HTR-8/SVneo (cell line): Measurements from ENCODE around the gene GTF2A1L.
A peak's percentile ranks its signal among the peaks of the same experiment; 100 is the strongest.
"Not testable (repeated sequence)": the region's sequence is repeated elsewhere in the genome, so short reads cannot be mapped to it uniquely, and the experiment has no call there.

Experiments
- DNase-seq: peaks from one replicate; pipeline ENCODE4 v3.0.0; 2011; ENCODE audit warnings: low spot score, mixed read lengths; ENCODE audit not compliant: insufficient read length
- FAIRE-seq: peaks from 2 replicates; lab custom pipeline; 2011; peaks lifted over from hg19 to GRCh38; lab: Jason Lieb, UNC

Gene GTF2A1L

GRCh38 chr2:48694149-48694548, 76.5 kb downstream of the GTF2A1L start:
- FAIRE-seq = no peak
- no peak for DNase-seq

- no peak for DNase-seq
- no peak for FAIRE-seq
Measured at GRCh38 chr2:48695991-48696390, 78.3 kb downstream of the GTF2A1L start.

- DNase-seq (no peak), FAIRE-seq (no peak)
Measured at GRCh38 chr2:48696881-48697280, 79.2 kb downstream of the GTF2A1L start.

GRCh38 chr2:48699348-48699930, 81.8 kb downstream of the GTF2A1L start:
- DNase-seq (no peak), FAIRE-seq (no peak)

GRCh38 chr2:48703621-48704020, 86.0 kb downstream of the GTF2A1L start:
- FAIRE-seq, DNase-seq: not testable (repeated sequence)

GRCh38 chr2:48707466-48707865, 89.8 kb downstream of the GTF2A1L start:
- no peak for DNase-seq
- no peak for FAIRE-seq

- DNase-seq = no peak
- FAIRE-seq = no peak
Measured at GRCh38 chr2:48709096-48710034, 91.7 kb downstream of the GTF2A1L start.

- FAIRE-seq (peak; percentile 9), DNase-seq (no peak)
Measured at GRCh38 chr2:48711343-48711742, 93.7 kb downstream of the GTF2A1L start.

GRCh38 chr2:48712151-48712550, 94.5 kb downstream of the GTF2A1L start:
- FAIRE-seq (no peak), DNase-seq (no peak)

GRCh38 chr2:48713647-48714046, 96.0 kb downstream of the GTF2A1L start:
- no peak for FAIRE-seq
- DNase-seq = no peak

- DNase-seq (no peak), FAIRE-seq (no peak)
Measured at GRCh38 chr2:48714245-48714644, 96.6 kb downstream of the GTF2A1L start.

- FAIRE-seq (no peak), DNase-seq (no peak)
Measured at GRCh38 chr2:48715042-48715899, 97.6 kb downstream of the GTF2A1L start.

GRCh38 chr2:48715956-48716355, 98.3 kb downstream of the GTF2A1L start:
- DNase-seq = no peak
- no peak for FAIRE-seq

GRCh38 chr2:48717846-48718245, 100.2 kb downstream of the GTF2A1L start:
- DNase-seq (no peak), FAIRE-seq (no peak)

GRCh38 chr2:48719480-48720177, 102.0 kb downstream of the GTF2A1L start:
- FAIRE-seq = no peak
- no peak for DNase-seq

- no peak for FAIRE-seq
- DNase-seq = no peak
Measured at GRCh38 chr2:48721158-48721557, 103.5 kb downstream of the GTF2A1L start.

GRCh38 chr2:48722391-48722790, 104.7 kb downstream of the GTF2A1L start:
- DNase-seq (no peak), FAIRE-seq (no peak)

- DNase-seq (no peak), FAIRE-seq (no peak)
Measured at GRCh38 chr2:48723129-48723528, 105.5 kb downstream of the GTF2A1L start.

- no peak for FAIRE-seq
- no peak for DNase-seq
Measured at GRCh38 chr2:48724278-48724677, 106.6 kb downstream of the GTF2A1L start.
